Epithelial cell of proximal tubule (primary cell): Measurements from ENCODE around the gene RPN2. TPM values are rescaled to one million over a fixed set of nuclear protein-coding genes. Genes with fewer than 3 reads are reported as not detected.
"Not testable (repeated sequence)": the region's sequence is repeated elsewhere in the genome, so short reads cannot be mapped to it uniquely, and the experiment has no call there.

Experiments
- DNase-seq: peaks from one replicate; pipeline ENCODE4 v3.0.0-alpha.2; 2011; ENCODE audit warnings: low read depth
- H3K4me3 ChIP-seq: 2 replicates; pipeline ENCODE4 v1.5.1; 2011; ENCODE audit warnings: low read depth, mild to moderate bottlenecking, low read length
- CTCF ChIP-seq: conservative IDR thresholded peaks from 2 replicates; pipeline ENCODE4 v1.5.1; 2012; ENCODE audit warnings: low read depth, mild to moderate bottlenecking, low read length
- total RNA-seq: library from RNA; depleted of rRNA; stranded (reverse); fragments of >200 nt; gene quantifications from 2 replicates; pipeline ENCODE4 v1.2.3, GENCODE V29; 2015

Gene RPN2
- 165 and 210 TPM in 2 replicates for total RNA-seq

GRCh38 chr20:37178839-37179682 is at the start of gene RPN2, which contains the start of gene MROH8:
RPN2 (plus strand) TSS chr20:37179330; CDS start chr20:37179357, 27 bp downstream.
MROH8 (minus strand) TSS chr20:37179548.
- peak; percentile 68 for DNase-seq
- no peak for TF ChIP-seq CTCF
- H3K4me3 ChIP-seq, result peak within 1 kb of the TSS; percentile 96

DNA sequence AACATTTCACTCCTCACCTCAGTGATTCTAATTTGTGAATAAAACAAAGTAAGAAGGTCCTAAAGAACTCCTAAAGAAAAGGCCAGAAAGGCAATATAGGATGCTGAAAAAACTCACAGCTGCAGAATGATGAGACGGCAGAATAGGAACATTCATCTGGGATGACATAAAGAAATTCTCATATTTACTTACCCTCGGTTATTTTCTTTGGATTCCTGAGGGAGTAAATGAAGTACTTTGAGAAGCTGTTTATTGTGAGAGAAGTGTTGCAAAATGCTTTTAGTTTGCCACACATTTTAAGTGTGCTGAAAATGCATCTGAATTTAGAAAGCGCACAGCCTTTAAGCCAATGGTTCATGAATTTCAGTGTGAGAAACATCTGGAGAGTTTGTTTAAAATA is 47.6 kb upstream of the RPN2 start:
- H3K4me3 ChIP-seq, result no peak overlapping the region
- no peak for TF ChIP-seq CTCF
- no peak for DNase-seq

DNA sequence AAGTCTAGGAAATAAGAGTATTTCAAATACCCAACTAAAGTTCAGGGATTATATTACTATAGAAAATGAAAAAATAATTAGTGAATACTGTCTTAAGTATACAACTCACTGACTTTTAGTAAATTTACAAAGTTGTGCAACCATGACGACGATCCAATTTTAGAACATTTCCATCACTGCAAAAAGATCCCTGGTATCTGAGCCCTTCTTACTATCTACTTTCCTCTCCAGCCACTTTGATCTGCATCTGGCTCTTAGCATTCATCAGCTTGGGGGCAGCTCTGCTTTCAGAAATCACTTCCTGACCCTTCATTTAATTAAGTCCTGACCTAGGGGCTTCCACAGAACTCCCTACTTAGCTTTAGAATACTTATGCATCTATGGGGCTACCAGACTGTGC is 45.2 kb upstream of the RPN2 start:
- H3K4me3 ChIP-seq, result no peak overlapping the region
- DNase-seq, result no peak
- no peak for TF ChIP-seq CTCF

GRCh38 chr20:37137547-37137946 is 41.6 kb upstream of the RPN2 start:
- no peak for DNase-seq
- TF ChIP-seq CTCF, result no peak
- H3K4me3 ChIP-seq, result no peak overlapping the region

- peak; percentile 48 for DNase-seq
- no peak overlapping the region for H3K4me3 ChIP-seq
- TF ChIP-seq CTCF, result no peak
Observed at GRCh38 chr20:37142708-37143107, 36.4 kb upstream of the RPN2 start.

GRCh38 chr20:37144856-37145404 is 34.2 kb upstream of the RPN2 start:
- no peak overlapping the region for H3K4me3 ChIP-seq
- TF ChIP-seq CTCF, result no peak
- no peak for DNase-seq

DNA sequence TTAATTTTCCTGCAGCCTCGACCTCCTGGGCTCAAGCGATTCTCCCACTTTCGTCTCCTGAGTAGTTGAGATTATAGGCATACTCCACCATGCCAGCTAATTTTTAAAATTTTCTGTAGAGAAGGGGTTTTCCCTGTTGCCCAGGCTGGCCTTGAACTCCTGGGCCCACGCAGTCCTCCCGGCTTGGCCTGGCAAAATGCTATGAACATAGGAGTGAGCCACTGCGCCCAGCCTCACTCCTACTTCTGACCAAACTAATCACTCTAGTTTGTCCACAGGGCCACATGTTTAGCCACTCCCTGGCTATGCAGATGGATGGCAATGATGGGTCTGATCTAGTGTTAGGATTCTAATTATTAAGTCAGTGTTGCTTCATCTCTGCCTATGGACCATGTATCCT is 31.9 kb upstream of the RPN2 start:
- no peak for DNase-seq
- no peak overlapping the region for H3K4me3 ChIP-seq
- no peak for TF ChIP-seq CTCF

- not testable (repeated sequence) for H3K4me3 ChIP-seq, DNase-seq
Observed at GRCh38 chr20:37150864-37151263, 28.3 kb upstream of the RPN2 start.
